Activated B cell treated with CpG ODN at 0.5 μM for 24 hours (primary cell): ENCODE measurements around the gene MTHFD1L. TPM values are rescaled to one million over a fixed set of nuclear protein-coding genes. Genes with fewer than 3 reads are reported as not detected.

Experiments used
- ATAC-seq: fragments of 200-7000 bp; cut with Tn5 transposase; one replicate; pipeline ENCODE4 v1.10.0; 2021; ENCODE audit warnings: low read depth, mild to moderate bottlenecking, moderate library complexity
- CTCF ChIA-PET: fragments of 350-600 bp; sonication (Branson Sonifier 250); formaldehyde crosslinking; loops from one replicate; lab custom pipeline; 2021; ENCODE audit warnings: antibody characterized with exemption; lab: Charles Lee
- POLR2A ChIA-PET: fragments of 350-600 bp; sonication (Branson Sonifier 250); formaldehyde crosslinking; loops from one replicate; lab custom pipeline; 2021; ENCODE audit warnings: antibody characterized with exemption; lab: Charles Lee
- DNase-seq: peaks from one replicate; pipeline ENCODE4 v3.0.0; 2022
- H3K27ac Mint-ChIP-seq: one replicate; pipeline ENCODE4 v1.8.0; 2020; ENCODE audit warnings: mixed read lengths
- H3K27me3 Mint-ChIP-seq: one replicate; pipeline ENCODE4 v1.8.0; 2021; ENCODE audit warnings: mixed read lengths
- H3K36me3 Mint-ChIP-seq: one replicate; pipeline ENCODE4 v1.8.0; 2021; ENCODE audit warnings: low read depth, mixed read lengths
- H3K4me1 Mint-ChIP-seq: one replicate; pipeline ENCODE4 v1.8.0; 2021; ENCODE audit warnings: mixed read lengths
- H3K4me3 Mint-ChIP-seq: one replicate; pipeline ENCODE4 v1.8.0; 2020; ENCODE audit warnings: mild to moderate bottlenecking, mixed read lengths
- H3K9me3 Mint-ChIP-seq: one replicate; pipeline ENCODE4 v1.8.0; 2020; ENCODE audit warnings: mixed read lengths
- intact Hi-C: fragments of 100-400 bp; cut with micrococcal nuclease; formaldehyde crosslinking; loops from one replicate; pipeline ENCODE4 v1.15.1; 2024
- total RNA-seq: library from RNA; stranded (reverse); gene quantifications from 2 replicates; pipeline ENCODE4 v1.2.3, GENCODE V29; 2022
- TF ChIP-seq, protein P1 (sequence below): fragments of 200-600 bp; IDR thresholded peaks from one replicate; pipeline ENCODE4 v1.8.0; 2022; ENCODE audit warnings: antibody characterized with exemption, mild to moderate bottlenecking

The MTHFD1L gene
- total RNA-seq, 1 donor from 2014 or later: 60.4 TPM

DNA sequence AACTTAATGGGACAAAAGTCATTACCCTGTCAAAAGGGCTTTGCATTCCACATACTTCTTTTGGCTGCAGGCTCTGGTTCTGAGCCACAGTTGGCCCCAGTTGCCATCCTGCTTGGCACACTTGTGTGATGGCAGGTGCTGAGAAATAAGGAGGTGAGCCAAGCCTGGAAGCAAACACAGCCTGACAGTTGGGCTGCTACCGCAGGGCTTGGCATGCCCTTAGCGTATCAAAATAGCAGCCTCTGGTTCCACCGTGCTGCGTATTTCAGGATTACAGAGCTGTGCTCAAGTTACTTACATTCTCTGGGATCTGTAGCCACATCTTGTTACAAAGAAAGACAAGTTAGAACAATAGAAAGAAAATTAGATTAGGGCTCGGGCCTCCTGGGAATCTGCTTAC, 11.1 kb downstream of the MTHFD1L start:
- POLR2A ChIA-PET: no interaction called here
- ATAC-seq: no peak
- H3K4me1 Mint-ChIP-seq: no peaks in the 10 kb centered on the region
- no peak for DNase-seq
- H3K27ac Mint-ChIP-seq: no peak overlapping the region
- CTCF ChIA-PET: no interaction called here
- no peak overlapping the region for H3K4me3 Mint-ChIP-seq
- no peaks in the 10 kb centered on the region for H3K9me3 Mint-ChIP-seq
- H3K36me3 Mint-ChIP-seq: peaks cover 59% of the 10 kb centered on the region
- TF ChIP-seq, protein P1, sequence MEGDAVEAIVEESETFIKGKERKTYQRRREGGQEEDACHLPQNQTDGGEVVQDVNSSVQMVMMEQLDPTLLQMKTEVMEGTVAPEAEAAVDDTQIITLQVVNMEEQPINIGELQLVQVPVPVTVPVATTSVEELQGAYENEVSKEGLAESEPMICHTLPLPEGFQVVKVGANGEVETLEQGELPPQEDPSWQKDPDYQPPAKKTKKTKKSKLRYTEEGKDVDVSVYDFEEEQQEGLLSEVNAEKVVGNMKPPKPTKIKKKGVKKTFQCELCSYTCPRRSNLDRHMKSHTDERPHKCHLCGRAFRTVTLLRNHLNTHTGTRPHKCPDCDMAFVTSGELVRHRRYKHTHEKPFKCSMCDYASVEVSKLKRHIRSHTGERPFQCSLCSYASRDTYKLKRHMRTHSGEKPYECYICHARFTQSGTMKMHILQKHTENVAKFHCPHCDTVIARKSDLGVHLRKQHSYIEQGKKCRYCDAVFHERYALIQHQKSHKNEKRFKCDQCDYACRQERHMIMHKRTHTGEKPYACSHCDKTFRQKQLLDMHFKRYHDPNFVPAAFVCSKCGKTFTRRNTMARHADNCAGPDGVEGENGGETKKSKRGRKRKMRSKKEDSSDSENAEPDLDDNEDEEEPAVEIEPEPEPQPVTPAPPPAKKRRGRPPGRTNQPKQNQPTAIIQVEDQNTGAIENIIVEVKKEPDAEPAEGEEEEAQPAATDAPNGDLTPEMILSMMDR: no peak
- intact Hi-C loops: no loop called here
- H3K27me3 Mint-ChIP-seq: no peaks in the 10 kb centered on the region

DNA sequence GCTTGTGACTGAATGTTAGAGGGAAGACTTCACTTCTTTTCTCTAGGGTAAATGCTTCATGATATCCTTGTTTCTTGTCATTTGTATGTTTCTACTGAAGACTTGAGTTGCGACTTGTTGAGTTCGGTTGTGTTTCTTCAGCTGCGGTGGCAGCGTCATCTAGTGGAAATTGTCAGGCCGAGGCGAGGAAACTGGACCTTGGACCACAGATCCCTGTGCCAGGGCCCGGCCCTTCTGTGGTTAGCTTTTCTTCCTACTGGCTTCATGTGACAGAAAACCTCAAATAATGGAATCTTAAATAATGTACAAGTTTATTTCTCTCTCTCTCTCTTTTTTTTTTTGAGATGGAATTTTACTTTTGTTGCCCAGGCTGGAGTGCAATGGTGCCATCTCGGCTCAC, 12.4 kb downstream of the MTHFD1L start:
- no peak for DNase-seq
- Mint-ChIP-seq H3K4me3 (no peak overlapping the region), H3K36me3 (peaks cover 53% of the 10 kb centered on the region), H3K9me3 (no peaks in the 10 kb centered on the region), H3K27ac (no peak overlapping the region), H3K4me1 (no peaks in the 10 kb centered on the region), H3K27me3 (no peaks in the 10 kb centered on the region)
- TF ChIP-seq, protein P1: no peak
- intact Hi-C loops: no loop called here
- CTCF ChIA-PET: no interaction called here
- POLR2A ChIA-PET: no interaction called here
- no peak for ATAC-seq

DNA sequence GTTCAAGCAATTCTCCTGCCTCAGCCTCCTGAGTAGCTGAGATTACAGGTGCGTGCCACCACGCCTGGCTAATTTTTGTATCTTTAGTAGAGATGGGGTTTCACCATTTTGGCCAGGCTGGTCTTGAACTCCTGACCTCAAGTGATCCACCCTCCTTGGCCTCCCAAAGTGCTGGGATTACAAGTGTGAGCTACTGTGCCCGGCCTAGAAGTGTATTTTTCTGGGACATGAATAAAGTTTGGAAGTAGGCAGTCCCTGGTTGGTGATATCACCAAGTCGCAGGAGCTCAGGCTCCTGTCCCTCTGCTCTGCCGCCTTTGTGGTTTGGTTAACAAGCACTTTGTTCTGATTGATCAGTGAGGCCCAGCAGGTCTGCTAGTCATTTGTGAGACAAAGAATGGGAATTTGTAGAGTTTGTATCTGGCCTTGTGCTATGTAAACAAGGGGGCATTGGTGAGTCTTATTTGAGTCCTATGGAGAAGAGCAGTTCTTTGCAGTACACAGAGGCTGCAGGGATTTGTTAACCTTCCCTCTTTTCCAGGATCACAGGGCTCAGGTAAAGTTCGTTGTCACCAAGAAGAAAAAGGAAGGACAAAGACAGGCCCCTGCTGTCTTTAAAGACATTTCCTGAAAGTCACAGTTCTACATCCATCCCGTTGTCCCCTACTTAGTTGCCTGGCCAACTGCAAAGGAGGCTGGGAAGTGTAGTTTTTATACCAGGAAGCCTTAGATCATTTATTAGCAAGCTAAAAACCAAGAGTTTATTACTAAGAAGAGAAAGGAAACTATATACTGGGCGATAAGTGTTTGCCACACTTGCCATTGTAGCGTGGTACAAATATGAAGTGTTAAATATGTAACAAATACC, 13.1 kb downstream of the MTHFD1L start:
- Mint-ChIP-seq H3K4me1 (no peaks in the 10 kb centered on the region), H3K4me3 (no peak overlapping the region), H3K9me3 (no peaks in the 10 kb centered on the region), H3K36me3 (peaks cover 56% of the 10 kb centered on the region), H3K27me3 (no peaks in the 10 kb centered on the region), H3K27ac (no peak overlapping the region)
- no peak for DNase-seq
- POLR2A ChIA-PET: no interaction called here
- TF ChIP-seq, protein P1: no peak
- CTCF ChIA-PET: interaction anchor here (1.6 kb wide), 1 partner anchor 13 kb away, joined by 4 read pairs; no protein-coding TSS in a partner anchor
- intact Hi-C loops: no loop called here
- no peak for ATAC-seq

DNA sequence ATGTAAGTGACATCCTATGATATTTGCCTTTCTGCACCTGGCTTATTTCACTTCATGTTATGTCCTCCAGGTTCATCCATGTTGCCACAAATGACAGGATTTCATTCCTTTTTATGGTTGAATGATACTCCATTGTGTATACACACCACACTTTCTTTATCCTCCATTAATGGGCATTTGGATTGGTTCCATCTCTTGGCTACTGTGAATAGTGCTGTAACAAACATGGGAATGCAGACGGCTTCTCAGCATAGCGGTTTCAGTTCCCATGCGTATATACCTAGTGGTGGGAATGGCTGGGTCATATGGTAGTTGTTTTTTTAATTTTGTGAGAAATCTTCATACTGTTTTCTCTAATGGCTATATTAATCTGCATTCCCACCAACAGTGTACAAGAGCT, 14.8 kb downstream of the MTHFD1L start:
- intact Hi-C loops: no loop called here
- TF ChIP-seq, protein P1: no peak
- Mint-ChIP-seq H3K9me3 (no peaks in the 10 kb centered on the region), H3K4me3 (no peak overlapping the region), H3K4me1 (no peaks in the 10 kb centered on the region), H3K27me3 (no peaks in the 10 kb centered on the region), H3K27ac (no peak overlapping the region), H3K36me3 (peaks cover 65% of the 10 kb centered on the region)
- ATAC-seq: no peak
- DNase-seq: no peak
- ChIA-PET CTCF (no interaction called here), POLR2A (no interaction called here)

DNA sequence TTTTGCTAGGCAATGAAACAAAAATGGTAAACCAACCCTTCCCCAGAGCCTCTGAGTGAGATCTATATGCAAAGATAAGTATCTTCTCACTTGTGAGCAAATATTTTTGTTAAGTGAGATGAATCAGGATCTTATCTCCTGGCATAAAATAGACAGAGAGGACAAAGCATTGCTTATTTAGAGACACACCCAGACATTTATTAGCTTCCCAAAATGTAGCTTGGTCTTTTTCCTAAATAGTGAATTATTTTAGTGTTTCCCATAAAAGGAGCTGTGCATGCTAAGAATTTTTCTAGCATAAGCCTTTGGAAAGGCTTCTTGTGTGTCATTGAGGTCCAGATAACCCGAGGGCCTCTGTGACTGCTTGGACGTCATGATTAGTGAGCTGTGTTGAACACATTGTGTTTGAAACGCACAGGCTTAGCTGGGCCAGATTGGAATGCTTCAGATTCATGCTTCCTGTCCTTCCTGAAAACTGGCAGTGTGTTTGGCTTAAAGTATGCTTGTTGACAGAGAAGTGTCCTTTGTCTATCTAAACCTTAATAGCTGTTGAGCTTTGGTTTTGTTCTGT, 16.5 kb downstream of the MTHFD1L start:
- no peak for ATAC-seq
- TF ChIP-seq, protein P1: no peak
- intact Hi-C loops: no loop called here
- Mint-ChIP-seq H3K27me3 (no peaks in the 10 kb centered on the region), H3K36me3 (peaks cover 64% of the 10 kb centered on the region), H3K27ac (no peak overlapping the region), H3K4me1 (peaks cover under 1% of the 10 kb centered on the region), H3K9me3 (no peaks in the 10 kb centered on the region), H3K4me3 (no peak overlapping the region)
- POLR2A ChIA-PET: no interaction called here
- CTCF ChIA-PET: interaction anchor here (0.8 to 1.5 kb wide), 2 partner anchors 10 to 442 kb away, joined by 4 to 5 read pairs; no protein-coding TSS in a partner anchor
- DNase-seq: no peak
